ENCODE results near the gene CFC1B.
"Not testable (repeated sequence)": the region's sequence is repeated elsewhere in the genome, so short reads cannot be mapped to it uniquely, and the experiment has no call there.

The CFC1B gene

GRCh38 chr2:130571929-130572328, 50.9 kb downstream of the CFC1B start:
- not testable (repeated sequence) for DNase-seq

GRCh38 chr2:130574230-130574629, 53.2 kb downstream of the CFC1B start:
- DNase-seq: not testable (repeated sequence)

GRCh38 chr2:130576209-130576784, 55.3 kb downstream of the CFC1B start:
- not testable (repeated sequence) for DNase-seq

GRCh38 chr2:130577559-130577958, 56.5 kb downstream of the CFC1B start:
- not testable (repeated sequence) for DNase-seq
